DMS153 (cell line): Measurements from ENCODE around the gene KDM4F.
"Not testable (repeated sequence)": the region's sequence is repeated elsewhere in the genome, so short reads cannot be mapped to it uniquely, and the experiment has no call there.

ENCODE experiments used
- DNase-seq: peaks from one replicate; lab custom pipeline; 2025; lab: John Stamatoyannopoulos, UW

Gene KDM4F

GRCh38 chr11:95049122-95049521 is at the start of gene KDM4F:
KDM4F (plus strand) TSS chr11:95049422.
- DNase-seq: not testable (repeated sequence)

GRCh38 chr11:95003716-95004115 is 45.5 kb upstream of the KDM4F start:
- no peak for DNase-seq

- DNase-seq: no peak
Measured at GRCh38 chr11:95005642-95006041, 43.6 kb upstream of the KDM4F start.

- no peak for DNase-seq
Measured at GRCh38 chr11:95011376-95011775, 37.8 kb upstream of the KDM4F start.

DNA sequence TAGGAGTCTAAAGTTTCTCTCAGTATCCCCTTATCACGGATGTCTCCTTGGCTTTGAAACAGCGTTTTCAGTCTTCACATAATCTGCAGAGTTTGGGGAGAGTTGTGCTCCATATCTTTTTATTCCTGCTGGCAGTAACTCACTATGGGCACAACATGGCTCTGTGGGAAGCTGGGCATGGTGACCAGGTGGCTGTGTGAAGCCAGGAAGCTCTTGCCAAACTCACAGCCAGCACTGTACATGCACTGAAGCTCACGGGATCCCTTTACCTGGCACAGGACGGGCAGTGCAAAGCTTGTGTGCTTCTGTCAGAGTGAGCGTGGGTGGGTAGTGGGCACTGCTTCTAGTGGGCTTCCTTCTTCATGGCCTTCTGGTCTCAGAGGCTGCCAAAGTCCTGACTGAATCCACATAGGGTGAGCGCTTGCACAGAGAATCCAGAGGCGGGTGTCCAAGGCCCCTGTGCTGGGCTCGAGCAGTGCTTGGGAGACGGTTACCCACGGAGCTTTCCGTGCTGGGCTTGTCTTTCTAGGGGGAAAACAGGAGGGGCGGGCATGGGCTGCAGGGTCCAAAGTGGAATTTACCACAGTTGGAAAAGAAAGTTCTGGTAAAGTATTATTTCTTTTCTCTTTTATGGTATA is 34.9 kb upstream of the KDM4F start:
- DNase-seq: no peak

DNA sequence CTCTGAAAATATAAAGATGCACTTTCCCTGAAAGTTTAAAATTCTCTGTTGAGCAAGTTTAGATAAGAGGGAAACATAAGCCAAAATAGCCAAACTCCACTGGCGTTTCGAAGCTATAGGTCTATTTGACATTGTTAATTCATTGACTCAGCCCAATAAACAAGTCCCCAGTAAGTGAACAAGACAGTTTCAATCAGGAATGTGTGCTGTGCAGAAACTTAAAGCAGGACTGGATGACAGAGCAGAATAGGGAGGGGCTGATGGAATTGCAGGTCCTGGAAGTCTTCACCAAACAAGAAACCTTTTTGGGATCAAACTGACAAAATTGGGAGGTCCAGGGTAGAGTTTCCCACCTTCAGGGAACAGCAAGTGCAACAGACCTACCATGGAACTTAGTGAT is 33.1 kb upstream of the KDM4F start:
- DNase-seq: no peak

- not testable (repeated sequence) for DNase-seq
Measured at GRCh38 chr11:95021468-95021867, 27.8 kb upstream of the KDM4F start.

- DNase-seq: no peak
Measured at GRCh38 chr11:95024958-95025357, 24.3 kb upstream of the KDM4F start, which contains the start of gene KDM4E. KDM4E (plus strand) TSS chr11:95025258; CDS start chr11:95025558, 300 bp downstream.

GRCh38 chr11:95025594-95025993 is 23.6 kb upstream of the KDM4F start:
- DNase-seq: not testable (repeated sequence)

DNA sequence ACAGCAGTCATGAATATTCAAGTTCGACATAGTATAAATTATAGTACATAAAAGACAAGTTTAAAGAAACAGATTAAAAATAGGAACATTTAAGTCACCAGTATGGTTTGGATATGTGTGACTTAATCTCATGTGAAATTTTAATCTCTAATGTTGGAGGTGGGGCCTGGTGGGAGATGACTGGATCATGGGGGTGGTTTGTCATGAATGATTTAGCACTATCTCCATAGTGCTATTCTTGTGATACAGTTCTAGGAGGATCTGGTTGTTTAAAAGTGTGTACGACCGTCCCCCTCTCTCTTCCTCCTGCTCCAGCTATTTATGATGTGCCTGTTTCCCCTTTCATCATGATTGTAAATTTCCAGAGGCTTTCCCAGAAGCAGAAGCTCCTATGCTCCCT is 20.9 kb upstream of the KDM4F start:
- no peak for DNase-seq

DNA sequence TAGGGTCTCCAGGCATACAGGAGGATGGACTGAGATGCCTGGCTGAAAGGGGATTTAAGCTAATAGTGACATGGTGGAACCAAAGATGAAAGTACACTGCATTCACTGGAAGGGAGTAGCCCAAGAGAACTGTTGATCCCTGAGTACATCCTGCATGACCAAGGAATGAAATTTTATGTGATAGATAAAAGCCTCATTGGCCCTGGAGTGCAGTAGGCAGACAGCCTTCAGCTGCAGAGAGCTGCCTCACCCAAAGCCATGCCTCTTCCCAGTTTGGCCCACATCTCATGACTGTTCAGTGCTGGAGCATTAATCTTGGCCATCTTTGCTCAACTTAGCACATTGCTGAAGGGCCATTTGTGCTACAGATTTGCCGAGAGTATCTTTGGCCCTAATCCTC is 16.2 kb upstream of the KDM4F start:
- DNase-seq: no peak

GRCh38 chr11:95035316-95035715 is 13.9 kb upstream of the KDM4F start:
- peak; percentile 39 for DNase-seq

DNA sequence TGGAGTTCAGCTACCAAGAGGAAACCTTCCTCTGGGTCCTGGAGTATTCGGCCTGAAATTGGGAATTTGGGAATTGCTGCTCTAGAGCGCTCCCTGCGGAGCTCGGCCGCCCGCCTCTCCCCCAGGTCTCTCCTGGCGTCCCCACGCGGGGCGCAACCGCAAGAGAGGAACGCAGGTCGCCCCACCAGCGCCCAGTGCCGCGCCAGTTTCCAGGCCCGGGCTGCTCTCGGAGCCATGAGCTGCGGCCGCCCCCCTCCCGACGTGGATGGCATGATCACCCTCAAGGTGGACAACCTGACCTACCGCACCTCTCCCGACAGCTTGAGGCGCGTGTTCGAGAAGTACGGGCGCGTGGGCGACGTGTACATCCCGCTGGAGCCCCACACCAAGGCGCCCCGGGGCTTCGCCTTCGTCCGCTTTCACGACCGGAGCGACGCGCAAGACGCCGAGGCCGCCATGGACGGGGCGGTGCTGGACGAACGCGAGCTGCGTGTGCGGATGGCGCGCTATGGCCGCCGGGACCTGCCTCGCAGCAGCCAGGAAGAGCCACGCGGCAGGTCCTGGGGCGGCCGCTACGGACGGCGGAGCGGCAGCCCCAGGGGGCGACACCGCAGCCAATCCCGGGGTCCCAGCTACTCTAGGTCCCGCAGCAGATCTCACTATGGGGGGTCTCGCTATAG is 11.7 kb upstream of the KDM4F start:
- DNase-seq: not testable (repeated sequence)

GRCh38 chr11:95042239-95042638 is 7.0 kb upstream of the KDM4F start:
- no peak for DNase-seq

GRCh38 chr11:95042906-95043305 is 6.3 kb upstream of the KDM4F start:
- DNase-seq: no peak

GRCh38 chr11:95044010-95044409 is 5.2 kb upstream of the KDM4F start:
- DNase-seq: no peak

- DNase-seq: no peak
Measured at GRCh38 chr11:95045812-95046211, 3.4 kb upstream of the KDM4F start.

GRCh38 chr11:95050595-95051202 is 1.5 kb downstream of the KDM4F start:
- no peak for DNase-seq

- DNase-seq: no peak
Measured at GRCh38 chr11:95054356-95054755, 5.1 kb downstream of the KDM4F start.

- DNase-seq: no peak
Measured at GRCh38 chr11:95055283-95055897, 6.2 kb downstream of the KDM4F start.

DNA sequence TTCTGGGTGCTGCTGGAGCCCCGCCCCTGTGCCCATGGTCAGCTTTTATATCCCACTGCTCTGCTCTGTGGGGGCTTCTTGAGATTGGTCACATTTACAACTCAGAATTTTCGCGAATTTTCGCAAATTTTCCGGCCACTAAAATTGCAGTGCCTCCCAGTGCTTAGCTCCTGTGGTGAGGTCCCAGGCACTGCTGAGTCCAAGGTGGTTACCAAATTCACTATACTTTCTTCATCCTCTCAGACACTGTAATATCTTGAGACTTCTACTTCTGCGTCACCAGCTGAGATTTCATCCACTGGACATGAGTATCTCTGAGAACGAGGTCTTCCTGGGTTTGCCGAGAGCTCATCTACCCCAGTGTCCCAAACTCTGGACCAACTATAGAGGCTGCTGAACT is 8.7 kb downstream of the KDM4F start:
- no peak for DNase-seq

DNA sequence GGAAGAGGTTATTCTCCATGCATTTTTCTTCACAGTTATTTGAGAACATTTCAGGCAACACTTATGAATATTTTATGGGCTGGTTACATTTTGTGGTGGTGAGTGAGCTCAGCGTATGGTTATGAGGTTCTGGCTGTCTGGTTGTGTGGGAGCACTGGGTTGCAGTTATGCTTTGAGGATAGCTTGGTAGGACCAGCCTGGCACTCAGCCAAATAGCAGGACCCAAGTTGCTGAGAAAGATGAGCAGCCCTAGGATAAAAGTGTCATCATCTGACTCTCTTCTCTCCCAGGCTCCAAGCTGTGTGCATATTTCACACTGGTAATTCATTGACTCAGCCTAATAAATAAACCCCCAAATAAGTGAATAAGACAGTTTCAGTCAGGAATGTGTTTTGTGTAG is 9.4 kb downstream of the KDM4F start:
- DNase-seq: no peak

GRCh38 chr11:95059046-95059445 is 9.8 kb downstream of the KDM4F start:
- DNase-seq: no peak
